HepG2 (cell line): ENCODE results near the gene DYNC2I2. TPM values are rescaled to one million over a fixed set of nuclear protein-coding genes. Genes with fewer than 3 reads are reported as not detected.

Experiments used
- ARNTL ChIP-seq: sonication (generic); formaldehyde crosslinking; IDR thresholded peaks from 2 replicates; pipeline ENCODE4 v1.4.0; 2020; ENCODE audit warnings: mild to moderate bottlenecking, missing genetic modification reagents
- HMG20B ChIP-seq: conservative IDR thresholded peaks from 2 replicates; pipeline ENCODE4 v1.6.1; 2016; ENCODE audit warnings: missing genetic modification reagents, missing compliant biosample characterization
- MBD4 ChIP-seq: IDR thresholded peaks from 2 replicates; pipeline ENCODE4 v1.6.1; 2012; ENCODE audit warnings: low read length, inconsistent platforms, borderline replicate concordance
- POLR2G ChIP-seq: fragments of 200-400 bp; formaldehyde crosslinking; IDR thresholded peaks from 2 replicates; pipeline ENCODE4 v1.6.1; 2018; ENCODE audit warnings: mild to moderate bottlenecking, low read depth, low read length, moderate library complexity
- SMYD3 ChIP-seq: sonication (generic); formaldehyde crosslinking; IDR thresholded peaks from 2 replicates; pipeline ENCODE4 v1.8.1; 2023; ENCODE audit warnings: mild to moderate bottlenecking, missing genetic modification reagents
- SUZ12 ChIP-seq: fragments of 150-350 bp; IDR thresholded peaks from 2 replicates; pipeline ENCODE4 v1.6.1; 2014; ENCODE audit warnings: low read depth, low read length
- TAF15 ChIP-seq: fragments of 200-400 bp; formaldehyde crosslinking; IDR thresholded peaks from one replicate; pipeline ENCODE4 v1.6.1; 2018; ENCODE audit warnings: mild to moderate bottlenecking, low read depth, low read length; ENCODE audit not compliant: poor library complexity, severe bottlenecking
- YY1 ChIP-seq: IDR thresholded peaks from 2 replicates; pipeline ENCODE4 v1.6.1; 2011; ENCODE audit warnings: low read length, low read depth, moderate library complexity, mild to moderate bottlenecking; ENCODE audit not compliant: insufficient read depth, insufficient replicate concordance
- ZBTB49 ChIP-seq: sonication (generic); formaldehyde crosslinking; IDR thresholded peaks from 2 replicates; pipeline ENCODE4 v1.4.0; 2020; ENCODE audit warnings: missing genetic modification reagents, borderline replicate concordance
- ZFP37 ChIP-seq: sonication (generic); formaldehyde crosslinking; IDR thresholded peaks from 2 replicates; pipeline ENCODE4 v1.4.0; 2020; ENCODE audit warnings: missing genetic modification reagents, borderline replicate concordance
- ZMAT3 ChIP-seq: sonication (generic); formaldehyde crosslinking; conservative IDR thresholded peaks from 2 replicates; pipeline ENCODE4 v1.7.0; 2021; ENCODE audit warnings: missing genetic modification reagents
- ZNF274 ChIP-seq: sonication (generic); formaldehyde crosslinking; IDR thresholded peaks from 2 replicates; pipeline ENCODE4 v1.5.1; 2020; ENCODE audit warnings: mild to moderate bottlenecking, missing genetic modification reagents
- ZNF326 ChIP-seq: sonication (generic); formaldehyde crosslinking; IDR thresholded peaks from 2 replicates; pipeline ENCODE4 v1.4.0; 2020; ENCODE audit warnings: missing genetic modification reagents, borderline replicate concordance
- ZNF549 ChIP-seq: sonication (generic); formaldehyde crosslinking; IDR thresholded peaks from 2 replicates; pipeline ENCODE4 v1.5.0; 2020; ENCODE audit warnings: missing genetic modification reagents
- ZSCAN22 ChIP-seq: sonication (generic); formaldehyde crosslinking; IDR thresholded peaks from 2 replicates; pipeline ENCODE4 v1.4.0; 2020; ENCODE audit warnings: mild to moderate bottlenecking, missing genetic modification reagents
- polyA plus RNA-seq, 8 experiments: library from polyadenylated mRNA; depleted of rRNA in 3 of 8; stranded (reverse) in 7 of 8; unstranded in 1 of 8; fragments of >200 nt; fragmentation: Illumina TruSeq in 4 of 8; extraction: Trizol in 4 of 8; gene quantifications; 2 replicates each; pipeline versions ENCODE4 v1.2.1 to v1.2.3, GENCODE V29; 2011 to 2016; ENCODE audit warnings: low read depth in 4 of 8, missing spikeins in 1 of 8, mixed read lengths in 1 of 8; ENCODE audit not compliant: insufficient read depth in 1 of 8
- total RNA-seq, 5 experiments: library from RNA; depleted of rRNA; stranded (reverse); fragments of >200 nt; fragmentation: Illumina TruSeq; extraction: Trizol; gene quantifications; 2 replicates each; pipeline ENCODE4 v1.2.3, GENCODE V29; 2016; ENCODE audit warnings: low read depth in 1 of 5
- TF ChIP-seq, protein P1 (sequence below): fragments of 450-650 bp; IDR thresholded peaks from 2 replicates; pipeline ENCODE4 v1.6.1; 2017
- TF ChIP-seq, protein P2 (sequence below): sonication (generic); formaldehyde crosslinking; IDR thresholded peaks from 2 replicates; pipeline ENCODE4 v1.4.0; 2020; ENCODE audit warnings: mild to moderate bottlenecking, missing genetic modification reagents
- TF ChIP-seq, protein P3 (sequence below): sonication (generic); formaldehyde crosslinking; IDR thresholded peaks from 2 replicates; pipeline ENCODE4 v1.4.0; 2020; ENCODE audit warnings: mild to moderate bottlenecking, missing genetic modification reagents

The DYNC2I2 gene
- total and polyA plus RNA-seq, 2 of the 13 experiments (the other 11 are each of a cell fraction or from before 2014, with no cell fraction given): 13.7 to 40.2 TPM

DNA sequence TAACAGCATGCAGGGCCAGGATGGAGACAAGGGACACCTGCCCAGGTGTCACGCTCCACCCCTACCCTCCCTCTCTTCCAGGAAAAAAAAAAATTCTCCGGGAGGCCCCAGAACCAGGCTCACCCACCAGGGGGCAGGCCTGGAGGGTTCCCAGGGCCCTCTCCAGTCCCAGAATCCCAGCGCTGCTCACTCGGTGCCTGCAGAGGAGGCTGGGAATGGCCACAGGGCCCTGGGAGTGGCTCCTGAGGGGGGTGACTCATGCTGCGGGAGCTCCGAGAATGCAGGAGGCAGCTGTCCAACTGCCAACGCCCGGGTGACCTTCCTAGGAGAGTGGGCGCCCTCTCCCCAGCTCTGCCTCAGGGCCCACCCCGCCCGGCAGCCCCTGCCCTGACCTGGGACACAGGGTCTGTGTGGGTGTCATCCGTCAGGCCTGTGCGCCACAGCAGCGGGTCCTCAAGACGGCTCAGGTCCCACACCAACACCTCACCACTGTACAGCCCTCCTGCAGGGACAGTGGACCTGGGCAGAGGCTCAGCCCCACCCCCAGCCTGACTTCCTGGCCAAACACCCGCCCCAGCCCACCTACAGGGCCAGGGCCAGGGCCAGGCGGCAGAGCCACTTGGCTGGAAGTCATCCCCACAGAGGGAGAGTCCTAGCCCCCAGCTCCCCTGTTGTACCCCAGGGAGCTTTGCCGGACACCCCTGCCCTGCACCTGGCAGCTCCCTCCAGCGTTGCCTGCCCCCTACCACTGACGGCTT is 21.2 kb downstream of the DYNC2I2 start (continued):
- no peak for TF ChIP-seq ZBTB49 (CRISPR knock-in tag)
- TF ChIP-seq, protein P1, sequence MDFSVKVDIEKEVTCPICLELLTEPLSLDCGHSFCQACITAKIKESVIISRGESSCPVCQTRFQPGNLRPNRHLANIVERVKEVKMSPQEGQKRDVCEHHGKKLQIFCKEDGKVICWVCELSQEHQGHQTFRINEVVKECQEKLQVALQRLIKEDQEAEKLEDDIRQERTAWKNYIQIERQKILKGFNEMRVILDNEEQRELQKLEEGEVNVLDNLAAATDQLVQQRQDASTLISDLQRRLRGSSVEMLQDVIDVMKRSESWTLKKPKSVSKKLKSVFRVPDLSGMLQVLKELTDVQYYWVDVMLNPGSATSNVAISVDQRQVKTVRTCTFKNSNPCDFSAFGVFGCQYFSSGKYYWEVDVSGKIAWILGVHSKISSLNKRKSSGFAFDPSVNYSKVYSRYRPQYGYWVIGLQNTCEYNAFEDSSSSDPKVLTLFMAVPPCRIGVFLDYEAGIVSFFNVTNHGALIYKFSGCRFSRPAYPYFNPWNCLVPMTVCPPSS: no peak
- no peak for TF ChIP-seq MBD4
- no peak for TF ChIP-seq ZNF549 (CRISPR knock-in tag)
- TF ChIP-seq POLR2G: no peak; the same call in 1 of the 2 replicates
- no peak for TF ChIP-seq ZFP37 (CRISPR knock-in tag)
- TF ChIP-seq SMYD3 (CRISPR knock-in tag): no peak
- TF ChIP-seq, protein P2, sequence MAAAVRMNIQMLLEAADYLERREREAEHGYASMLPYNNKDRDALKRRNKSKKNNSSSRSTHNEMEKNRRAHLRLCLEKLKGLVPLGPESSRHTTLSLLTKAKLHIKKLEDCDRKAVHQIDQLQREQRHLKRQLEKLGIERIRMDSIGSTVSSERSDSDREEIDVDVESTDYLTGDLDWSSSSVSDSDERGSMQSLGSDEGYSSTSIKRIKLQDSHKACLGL (CRISPR knock-in tag): no peak
- TF ChIP-seq ZNF274: no peak
- TF ChIP-seq HMG20B (CRISPR knock-in tag): peak; percentile 19; the same call in 1 of the 2 replicates
- TF ChIP-seq TAF15: no peak
- TF ChIP-seq ZMAT3 (CRISPR knock-in tag): peak; percentile 64
- TF ChIP-seq, protein P3, sequence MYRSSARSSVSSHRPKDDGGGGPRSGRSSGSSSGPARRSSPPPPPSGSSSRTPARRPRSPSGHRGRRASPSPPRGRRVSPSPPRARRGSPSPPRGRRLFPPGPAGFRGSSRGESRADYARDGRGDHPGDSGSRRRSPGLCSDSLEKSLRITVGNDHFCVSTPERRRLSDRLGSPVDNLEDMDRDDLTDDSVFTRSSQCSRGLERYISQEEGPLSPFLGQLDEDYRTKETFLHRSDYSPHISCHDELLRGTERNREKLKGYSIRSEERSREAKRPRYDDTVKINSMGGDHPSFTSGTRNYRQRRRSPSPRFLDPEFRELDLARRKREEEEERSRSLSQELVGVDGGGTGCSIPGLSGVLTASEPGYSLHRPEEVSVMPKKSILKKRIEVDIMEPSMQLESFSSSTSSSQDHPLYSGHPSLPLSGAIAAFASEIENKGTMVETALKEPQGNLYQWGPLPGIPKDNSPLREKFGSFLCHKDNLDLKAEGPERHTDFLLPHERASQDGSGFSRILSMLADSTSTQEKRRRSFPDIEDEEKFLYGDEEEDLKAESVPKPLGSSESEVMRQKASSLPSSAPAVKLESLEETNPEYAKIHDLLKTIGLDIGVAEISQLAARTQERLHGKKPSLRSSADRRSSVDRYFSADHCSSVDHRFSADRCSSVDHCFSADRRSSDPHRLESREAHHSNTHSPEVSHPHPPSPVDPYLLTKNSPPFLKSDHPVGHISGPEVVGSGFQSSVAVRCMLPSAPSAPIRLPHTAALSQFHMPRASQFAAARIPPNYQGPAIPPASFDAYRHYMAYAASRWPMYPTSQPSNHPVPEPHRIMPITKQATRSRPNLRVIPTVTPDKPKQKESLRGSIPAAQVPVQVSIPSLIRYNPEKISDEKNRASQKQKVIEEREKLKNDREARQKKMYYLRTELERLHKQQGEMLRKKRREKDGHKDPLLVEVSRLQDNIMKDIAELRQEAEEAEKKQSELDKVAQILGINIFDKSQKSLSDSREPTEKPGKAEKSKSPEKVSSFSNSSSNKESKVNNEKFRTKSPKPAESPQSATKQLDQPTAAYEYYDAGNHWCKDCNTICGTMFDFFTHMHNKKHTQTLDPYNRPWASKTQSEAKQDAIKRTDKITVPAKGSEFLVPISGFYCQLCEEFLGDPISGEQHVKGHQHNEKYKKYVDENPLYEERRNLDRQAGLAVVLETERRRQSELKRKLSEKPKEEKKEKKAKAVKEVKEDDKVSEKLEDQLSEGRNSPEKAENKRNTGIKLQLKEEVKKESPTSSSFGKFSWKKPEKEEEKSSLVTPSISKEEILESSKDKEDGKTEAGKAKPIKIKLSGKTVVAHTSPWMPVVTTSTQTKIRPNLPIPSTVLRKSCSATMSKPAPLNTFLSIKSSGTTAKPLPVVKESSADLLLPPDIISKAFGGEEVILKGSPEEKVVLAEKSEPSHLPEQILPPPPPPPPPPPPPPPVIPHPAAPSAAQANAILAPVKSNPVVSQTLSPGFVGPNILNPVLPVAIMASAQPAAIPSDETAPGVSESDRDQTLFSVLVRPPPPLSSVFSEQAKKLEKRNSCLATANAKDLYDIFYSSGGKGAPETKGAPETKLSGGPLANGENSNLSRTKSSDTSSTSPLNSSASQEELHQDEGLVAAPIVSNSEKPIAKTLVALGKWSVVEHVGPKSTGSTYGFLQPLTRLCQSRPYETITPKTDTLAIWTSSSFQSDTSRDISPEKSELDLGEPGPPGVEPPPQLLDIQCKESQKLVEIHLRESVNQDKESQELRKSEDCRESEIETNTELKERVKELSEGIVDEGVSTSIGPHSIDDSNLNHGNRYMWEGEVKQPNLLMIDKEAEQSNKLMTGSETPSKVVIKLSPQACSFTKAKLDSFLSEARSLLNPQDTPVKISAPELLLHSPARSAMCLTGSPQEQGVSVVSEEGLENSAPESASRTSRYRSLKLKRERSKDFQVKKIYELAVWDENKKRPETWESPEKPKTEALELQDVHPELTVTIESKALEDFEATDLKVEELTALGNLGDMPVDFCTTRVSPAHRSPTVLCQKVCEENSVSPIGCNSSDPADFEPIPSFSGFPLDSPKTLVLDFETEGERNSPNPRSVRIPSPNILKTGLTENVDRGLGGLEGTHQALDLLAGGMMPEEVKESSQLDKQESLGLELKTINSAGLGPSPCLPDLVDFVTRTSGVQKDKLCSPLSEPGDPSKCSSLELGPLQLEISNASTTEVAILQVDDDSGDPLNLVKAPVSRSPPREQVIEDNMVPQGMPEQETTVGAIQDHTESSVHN: no peak
- no peak for TF ChIP-seq SUZ12
- TF ChIP-seq ZSCAN22 (CRISPR knock-in tag): no peak
- peak; percentile 42 for TF ChIP-seq YY1
- TF ChIP-seq ZNF326 (CRISPR knock-in tag): no peak
- TF ChIP-seq ARNTL (CRISPR knock-in tag): no peak
